Sigmoid colon (tissue), 4 donors: ENCODE results near the gene ASB8.

Experiments
- EP300 ChIP-seq, 4 donors: sonication (generic); formaldehyde crosslinking; IDR thresholded peaks; one replicate each; pipeline ENCODE4 v1.6.1; 2017; ENCODE audit warnings: antibody characterized with exemption in 4 of 4
- POLR2A ChIP-seq, 2 donors: fragments of 450-650 bp; IDR thresholded peaks; one replicate each; pipeline ENCODE4 v1.6.1; 2016; ENCODE audit warnings: antibody characterized with exemption in 2 of 2, mild to moderate bottlenecking in 2 of 2, moderate library complexity in 2 of 2
- POLR2AphosphoS5 ChIP-seq, 4 donors: sonication (generic); formaldehyde crosslinking; IDR thresholded peaks; one replicate each; pipeline ENCODE4 v1.6.1; 2017; ENCODE audit warnings: antibody characterized with exemption in 4 of 4
- TF ChIP-seq, protein P1 (sequence below), 4 experiments: fragments of 450-650 bp in 3 of 4; fragments of 200-600 bp in 1 of 4; IDR thresholded peaks; one replicate each; pipeline ENCODE4 v1.5.1; 2016 to 2019; ENCODE audit warnings: antibody characterized with exemption in 4 of 4, mild to moderate bottlenecking in 3 of 4, moderate library complexity in 2 of 4

DNA sequence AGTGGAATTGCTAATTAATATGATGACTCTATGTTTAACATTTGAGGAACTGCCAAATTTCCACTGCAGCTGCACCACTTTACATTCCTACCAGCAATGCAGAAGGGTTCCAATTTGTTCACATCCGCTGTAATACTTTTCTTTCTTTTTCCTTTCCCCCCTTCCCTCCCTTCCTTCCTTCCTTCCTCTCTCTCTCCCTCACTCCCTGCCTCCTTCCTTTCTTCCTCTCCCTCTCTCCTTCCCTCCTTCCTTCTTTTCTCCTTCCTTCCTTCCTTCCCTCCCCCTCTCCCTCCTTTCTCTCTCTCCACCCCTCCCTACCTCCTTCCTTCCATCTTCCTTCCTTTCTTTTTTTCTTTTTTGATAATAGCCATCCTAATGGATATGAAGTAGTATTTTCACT is 41.4 kb downstream of the ASB8 start:
- TF ChIP-seq, protein P1, sequence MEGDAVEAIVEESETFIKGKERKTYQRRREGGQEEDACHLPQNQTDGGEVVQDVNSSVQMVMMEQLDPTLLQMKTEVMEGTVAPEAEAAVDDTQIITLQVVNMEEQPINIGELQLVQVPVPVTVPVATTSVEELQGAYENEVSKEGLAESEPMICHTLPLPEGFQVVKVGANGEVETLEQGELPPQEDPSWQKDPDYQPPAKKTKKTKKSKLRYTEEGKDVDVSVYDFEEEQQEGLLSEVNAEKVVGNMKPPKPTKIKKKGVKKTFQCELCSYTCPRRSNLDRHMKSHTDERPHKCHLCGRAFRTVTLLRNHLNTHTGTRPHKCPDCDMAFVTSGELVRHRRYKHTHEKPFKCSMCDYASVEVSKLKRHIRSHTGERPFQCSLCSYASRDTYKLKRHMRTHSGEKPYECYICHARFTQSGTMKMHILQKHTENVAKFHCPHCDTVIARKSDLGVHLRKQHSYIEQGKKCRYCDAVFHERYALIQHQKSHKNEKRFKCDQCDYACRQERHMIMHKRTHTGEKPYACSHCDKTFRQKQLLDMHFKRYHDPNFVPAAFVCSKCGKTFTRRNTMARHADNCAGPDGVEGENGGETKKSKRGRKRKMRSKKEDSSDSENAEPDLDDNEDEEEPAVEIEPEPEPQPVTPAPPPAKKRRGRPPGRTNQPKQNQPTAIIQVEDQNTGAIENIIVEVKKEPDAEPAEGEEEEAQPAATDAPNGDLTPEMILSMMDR (IDR thresholded peaks at IDR 0.05) = no peak
- TF ChIP-seq POLR2A (IDR thresholded peaks at IDR 0.05) (no peak), POLR2AphosphoS5 (IDR thresholded peaks at IDR 0.05) (no peak), EP300 (IDR thresholded peaks at IDR 0.05) (no peak)
